HG02678 (cell line): ENCODE data around the gene PDZK1.
"Not testable (repeated sequence)": the region's sequence is repeated elsewhere in the genome, so short reads cannot be mapped to it uniquely, and the experiment has no call there.

ENCODE experiments used
- ATAC-seq: cut with Tn5 transposase; IDR thresholded peaks from one replicate; pipeline ENCODE4 v1.9.1; 2021; ENCODE audit warnings: mild to moderate bottlenecking, moderate library complexity; ENCODE audit not compliant: unreplicated experiment

Gene PDZK1

DNA sequence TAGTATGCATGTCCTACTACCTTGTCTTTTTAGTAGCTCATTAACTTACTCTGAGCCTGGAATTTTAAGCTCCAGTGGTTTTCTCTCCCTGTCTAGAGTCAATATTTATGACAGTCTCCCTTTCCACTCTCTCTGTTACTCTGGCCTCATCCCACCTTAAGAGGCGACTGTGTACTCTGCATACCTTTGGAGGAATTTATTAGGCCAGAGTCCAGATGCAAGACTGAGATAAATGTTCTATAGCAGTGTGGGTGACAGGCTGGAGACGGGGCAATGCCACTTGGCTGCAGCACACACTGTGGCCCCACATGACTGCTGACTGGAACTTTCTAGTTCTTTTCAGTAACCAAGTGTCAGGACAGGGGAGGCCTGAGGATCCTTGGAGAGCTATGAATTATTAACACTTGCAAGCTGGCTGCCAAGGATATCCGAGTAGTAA lies 4.1 kb upstream of the PDZK1 start:
- ATAC-seq = no peak

DNA sequence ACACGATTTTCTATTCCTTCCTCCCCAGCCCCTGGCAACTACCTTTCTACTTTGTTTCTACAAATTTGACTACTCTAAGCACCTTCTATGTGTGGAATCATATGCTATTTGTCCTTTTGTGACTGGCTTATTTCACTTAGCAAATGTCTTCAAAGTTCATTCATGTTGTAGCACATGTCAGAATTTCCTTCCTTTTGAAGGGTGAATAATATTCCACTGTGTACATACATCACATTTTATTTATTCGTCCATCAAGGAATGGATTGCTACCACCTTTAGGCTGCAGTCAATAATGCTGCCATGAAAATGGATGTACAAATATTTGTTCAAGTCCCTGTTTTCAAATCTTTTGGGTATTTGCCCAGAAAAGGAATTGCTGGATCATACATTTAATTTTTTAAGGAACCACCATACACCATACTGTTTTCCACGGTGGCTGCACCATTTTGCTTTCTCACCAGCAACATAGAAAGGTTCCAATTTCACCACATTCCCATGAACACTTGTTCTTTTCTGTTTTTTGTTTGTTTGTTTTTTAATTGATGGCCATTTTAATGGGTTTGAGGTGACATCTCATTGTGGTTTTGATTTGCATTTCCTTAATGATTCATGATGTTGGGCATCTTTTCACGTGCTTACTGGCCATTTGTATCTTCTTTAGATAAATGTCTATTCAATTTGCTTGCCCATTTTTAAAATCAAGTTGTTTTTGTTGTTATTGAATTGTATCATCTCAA lies 3.3 kb upstream of the PDZK1 start:
- ATAC-seq = no peak

- no peak for ATAC-seq
Observed at GRCh38 chr1:145708063-145708462, 895 bp upstream of the PDZK1 start.

- no peak for ATAC-seq
Observed at GRCh38 chr1:145706086-145706664, 993 bp downstream of the PDZK1 start.

DNA sequence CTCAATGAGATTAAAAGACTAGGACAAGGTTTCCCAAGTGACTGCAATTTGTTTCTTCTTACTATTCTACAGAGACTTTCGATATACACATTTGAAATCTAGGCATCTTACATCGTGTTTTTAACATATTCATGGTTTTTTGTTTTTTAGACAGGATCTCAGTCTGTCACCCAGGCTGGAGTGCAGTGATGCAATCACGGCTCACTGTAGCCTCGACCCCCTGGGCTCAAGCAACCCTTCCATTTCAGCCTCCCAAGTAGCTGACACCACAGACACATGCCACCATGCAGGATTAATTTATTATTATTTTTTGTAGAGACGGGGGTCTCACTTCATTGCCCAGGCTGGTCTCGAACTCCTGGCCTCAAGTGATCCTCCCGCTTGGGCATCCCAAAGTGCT lies 1.5 kb downstream of the PDZK1 start:
- ATAC-seq = no peak

- no peak for ATAC-seq
Observed at GRCh38 chr1:145702826-145703225, 4.3 kb downstream of the PDZK1 start.

DNA sequence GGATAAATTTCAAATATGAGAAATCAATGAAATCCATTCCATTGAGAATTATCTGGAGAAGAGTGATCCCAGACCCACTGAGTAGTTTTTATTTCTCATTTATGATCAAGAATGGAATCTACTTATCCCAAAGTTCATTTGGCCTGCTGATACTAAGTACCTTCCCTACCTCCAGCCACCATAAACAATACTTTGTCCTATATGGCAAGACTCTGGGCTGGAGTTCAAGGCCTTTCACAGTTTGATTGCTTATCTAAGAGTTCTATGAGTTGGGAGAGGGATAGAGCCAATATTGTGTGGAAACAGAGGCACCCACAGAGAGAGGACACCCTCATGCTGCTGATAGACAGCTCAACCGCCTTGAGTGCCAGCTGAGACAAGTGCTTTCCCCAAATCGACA lies 5.1 kb downstream of the PDZK1 start:
- no peak for ATAC-seq

DNA sequence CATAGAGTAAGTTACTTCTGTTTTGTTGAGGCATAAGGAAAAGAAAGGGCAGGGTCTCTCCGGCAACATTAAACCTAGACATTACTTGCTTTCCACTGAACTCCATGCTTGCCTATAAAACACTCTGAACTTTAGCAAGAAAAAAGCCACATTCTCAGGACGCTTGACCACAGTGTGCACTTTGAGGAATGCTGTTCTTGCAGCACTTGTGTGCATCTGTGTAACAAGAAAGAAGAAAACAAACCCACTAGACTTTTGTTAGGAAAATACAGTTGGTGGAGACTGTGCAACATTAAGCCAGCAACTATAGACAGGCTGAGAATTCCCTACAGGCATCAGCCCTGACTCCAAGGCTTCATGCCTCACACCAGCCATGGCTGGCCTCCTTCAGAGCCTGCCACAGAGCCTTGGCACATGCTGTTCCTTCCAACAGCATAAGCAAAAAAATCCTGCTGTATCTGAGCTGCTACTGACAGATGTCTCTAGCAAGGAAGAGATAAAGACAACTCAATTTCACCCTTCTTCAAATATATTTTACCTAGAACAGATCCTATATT lies 5.8 kb downstream of the PDZK1 start:
- no peak for ATAC-seq

GRCh38 chr1:145696630-145696960 lies 10.6 kb downstream of the PDZK1 start:
- no peak for ATAC-seq

- no peak for ATAC-seq
Observed at GRCh38 chr1:145695821-145696629, 11.1 kb downstream of the PDZK1 start.

- no peak for ATAC-seq
Observed at GRCh38 chr1:145692785-145693443, 14.3 kb downstream of the PDZK1 start.

- peak; percentile 71 for ATAC-seq
Observed at GRCh38 chr1:145690587-145691558, 16.3 kb downstream of the PDZK1 start.

DNA sequence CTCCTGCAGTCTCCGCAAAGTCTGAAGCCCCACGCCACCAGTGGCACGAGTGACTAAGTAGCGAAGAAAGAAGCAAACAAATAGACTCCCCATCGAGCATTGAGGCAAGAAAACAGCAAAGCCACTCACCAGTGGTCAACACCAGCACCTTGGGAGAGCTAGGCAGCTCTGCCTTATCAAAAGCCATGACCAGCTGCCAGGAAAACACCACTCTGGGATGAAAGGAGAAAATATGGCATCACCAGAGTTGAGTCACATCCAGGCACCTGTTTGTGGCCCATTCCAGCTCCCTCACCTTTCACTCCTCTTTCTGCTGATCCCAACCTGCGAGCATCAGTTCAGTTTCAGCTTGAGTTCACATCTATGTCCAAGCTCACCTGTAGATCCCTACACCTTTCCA lies 17.2 kb downstream of the PDZK1 start:
- ATAC-seq = no peak

DNA sequence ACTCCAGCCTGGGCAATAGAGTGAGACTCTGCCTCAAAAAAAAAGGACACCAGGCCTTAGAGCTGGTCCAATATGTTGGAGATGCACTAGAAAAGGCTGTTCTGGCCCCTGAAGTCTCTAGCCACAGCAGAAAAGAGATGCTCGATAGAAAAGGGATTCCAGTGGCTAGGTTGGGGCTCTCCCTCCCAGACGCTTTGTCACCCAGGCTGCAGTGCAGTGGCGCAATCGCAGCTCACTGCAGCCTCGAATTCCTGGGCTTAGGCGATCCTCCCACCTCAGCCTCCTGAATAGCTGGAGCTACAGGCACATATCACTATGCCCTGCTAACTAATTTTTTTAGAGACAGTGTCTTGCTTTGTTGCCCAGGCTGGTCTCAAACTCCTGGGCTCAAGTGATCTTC lies 18.2 kb downstream of the PDZK1 start:
- ATAC-seq = no peak

DNA sequence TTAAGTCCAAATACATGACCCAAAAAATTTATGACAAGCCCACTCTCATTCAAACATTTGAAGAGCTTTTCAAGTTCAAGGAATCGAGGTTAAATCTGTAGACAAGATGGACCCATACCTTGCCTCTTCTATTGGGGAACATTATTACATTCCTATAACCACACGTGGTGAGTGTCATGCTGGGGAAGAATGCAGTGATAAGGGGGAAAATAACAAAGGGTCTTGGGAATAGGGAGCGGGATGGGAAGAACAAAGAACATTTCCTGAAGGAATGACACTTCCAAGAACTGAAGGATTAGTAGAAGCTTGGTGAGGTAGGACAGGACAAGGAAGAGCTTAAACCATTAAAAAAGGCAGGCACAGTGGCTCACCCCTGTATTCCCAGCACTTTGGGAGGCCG lies 18.8 kb downstream of the PDZK1 start:
- no peak for ATAC-seq

- not testable (repeated sequence) for ATAC-seq
Observed at GRCh38 chr1:145686078-145686477, 21.1 kb downstream of the PDZK1 start.

- not testable (repeated sequence) for ATAC-seq
Observed at GRCh38 chr1:145684858-145685257, 22.3 kb downstream of the PDZK1 start.

DNA sequence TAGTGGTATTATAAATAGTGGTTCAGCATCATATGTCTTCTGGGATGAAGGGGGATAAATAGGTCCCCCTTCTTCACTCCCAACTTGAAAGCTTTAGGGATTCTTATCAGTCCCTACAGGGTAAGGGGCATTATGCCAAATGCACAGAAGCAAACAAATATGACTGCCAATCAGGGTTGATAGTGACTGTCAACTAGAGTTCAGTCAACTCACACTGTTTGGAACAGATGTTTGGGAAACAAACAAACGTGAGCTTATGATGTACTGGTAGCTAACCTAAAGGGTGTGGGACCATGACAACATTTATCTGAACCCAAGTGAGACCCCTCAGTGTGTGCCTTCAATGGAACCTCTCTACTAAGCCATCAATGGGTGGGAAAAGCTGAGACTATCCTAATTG lies 34.0 kb downstream of the PDZK1 start:
- ATAC-seq = not testable (repeated sequence)

GRCh38 chr1:145670995-145671745 lies 36.0 kb downstream of the PDZK1 start:
- not testable (repeated sequence) for ATAC-seq
